GM18507 (cell line): ENCODE measurements around the gene POT1.
"Not testable (repeated sequence)": the region's sequence is repeated elsewhere in the genome, so short reads cannot be mapped to it uniquely, and the experiment has no call there.

Experiments
- DNase-seq: peaks from one replicate; pipeline ENCODE4 v3.0.0; 2011; ENCODE audit warnings: low read depth; ENCODE audit not compliant: insufficient read length; ENCODE audit errors: extremely low spot score
- FAIRE-seq: peaks from 2 replicates; lab custom pipeline; 2011; peaks lifted over from hg19 to GRCh38; lab: Jason Lieb, UNC

POT1 gene, protein sequence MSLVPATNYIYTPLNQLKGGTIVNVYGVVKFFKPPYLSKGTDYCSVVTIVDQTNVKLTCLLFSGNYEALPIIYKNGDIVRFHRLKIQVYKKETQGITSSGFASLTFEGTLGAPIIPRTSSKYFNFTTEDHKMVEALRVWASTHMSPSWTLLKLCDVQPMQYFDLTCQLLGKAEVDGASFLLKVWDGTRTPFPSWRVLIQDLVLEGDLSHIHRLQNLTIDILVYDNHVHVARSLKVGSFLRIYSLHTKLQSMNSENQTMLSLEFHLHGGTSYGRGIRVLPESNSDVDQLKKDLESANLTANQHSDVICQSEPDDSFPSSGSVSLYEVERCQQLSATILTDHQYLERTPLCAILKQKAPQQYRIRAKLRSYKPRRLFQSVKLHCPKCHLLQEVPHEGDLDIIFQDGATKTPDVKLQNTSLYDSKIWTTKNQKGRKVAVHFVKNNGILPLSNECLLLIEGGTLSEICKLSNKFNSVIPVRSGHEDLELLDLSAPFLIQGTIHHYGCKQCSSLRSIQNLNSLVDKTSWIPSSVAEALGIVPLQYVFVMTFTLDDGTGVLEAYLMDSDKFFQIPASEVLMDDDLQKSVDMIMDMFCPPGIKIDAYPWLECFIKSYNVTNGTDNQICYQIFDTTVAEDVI

DNA sequence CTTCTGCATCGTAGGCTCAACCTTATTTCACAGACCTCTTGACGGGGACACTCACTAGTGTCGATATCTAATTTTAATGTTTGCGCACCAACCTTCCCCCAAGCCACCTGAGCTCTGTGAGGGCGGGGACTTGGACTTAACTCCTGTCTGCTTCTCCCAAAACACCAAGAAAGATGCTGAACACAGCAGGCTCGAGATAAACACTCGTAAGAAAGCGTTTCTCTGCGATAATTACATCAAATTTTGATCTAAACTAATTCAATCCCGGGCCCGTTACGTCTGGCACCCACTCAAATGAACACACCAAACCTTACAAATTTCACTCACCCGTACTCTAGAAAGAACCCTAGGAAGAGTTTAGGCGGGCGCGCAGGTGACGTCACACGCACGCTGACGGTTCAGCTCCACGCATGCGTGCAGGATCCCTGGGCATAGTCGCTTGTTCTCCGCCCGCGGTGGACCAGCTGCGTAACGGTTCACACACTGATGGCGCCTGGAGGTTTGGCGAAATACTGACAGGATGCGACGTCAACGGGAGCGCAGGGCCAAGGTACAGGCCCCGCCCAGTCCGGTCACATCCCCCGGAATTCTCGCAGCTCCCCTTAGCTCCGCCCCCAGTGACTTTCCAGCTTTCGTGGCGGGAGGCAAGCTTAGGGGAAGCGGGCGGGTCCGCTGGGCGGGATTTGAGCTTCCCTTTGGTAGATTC, at the start of gene POT1:
TSS of gene POT1 (minus strand) at position 359 of the 706 bp plus-strand sequence. CDS start 32,652 bp downstream, outside the sequence.
- DNase-seq (peak; percentile 88), FAIRE-seq (peak; percentile 100)

DNA sequence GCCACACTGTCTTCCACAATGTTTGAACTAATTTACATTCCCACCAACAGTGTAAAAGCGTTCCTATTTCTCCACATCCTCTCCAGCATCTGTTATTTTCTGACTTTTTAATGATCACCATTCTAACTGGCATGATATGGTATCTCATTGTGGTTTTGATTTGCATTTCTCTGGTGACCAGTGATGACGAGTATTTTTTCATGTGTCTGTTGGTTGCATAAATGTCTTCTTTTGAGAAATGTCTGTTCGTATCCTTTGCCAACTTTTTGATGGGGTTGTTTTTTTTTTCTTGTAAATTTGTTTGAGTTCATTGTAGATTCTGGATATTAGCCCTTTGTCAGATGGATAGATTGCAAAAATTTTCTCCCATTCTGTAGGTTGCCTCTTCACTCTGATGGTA, 45.5 kb upstream of the POT1 start:
- not testable (repeated sequence) for FAIRE-seq, DNase-seq

DNA sequence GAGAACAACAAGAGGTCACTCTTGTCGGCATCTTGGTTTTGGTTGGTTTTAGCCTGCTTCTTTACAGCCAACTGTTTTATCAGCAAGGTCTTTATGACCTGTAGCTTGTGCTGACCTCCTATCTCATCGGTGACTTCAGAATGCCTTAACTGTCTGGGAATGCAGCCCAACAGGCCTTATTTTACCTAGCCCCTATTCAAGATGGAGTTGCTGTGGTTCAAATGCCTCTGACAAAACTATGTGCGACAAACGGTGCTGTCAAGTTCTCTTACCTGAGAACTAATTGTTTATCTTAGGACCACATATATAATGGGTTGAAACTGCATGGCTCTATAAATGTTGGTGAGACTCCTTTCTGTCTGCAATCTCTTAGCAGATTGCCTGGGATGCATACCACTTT, 35.9 kb upstream of the POT1 start:
- FAIRE-seq = no peak

DNA sequence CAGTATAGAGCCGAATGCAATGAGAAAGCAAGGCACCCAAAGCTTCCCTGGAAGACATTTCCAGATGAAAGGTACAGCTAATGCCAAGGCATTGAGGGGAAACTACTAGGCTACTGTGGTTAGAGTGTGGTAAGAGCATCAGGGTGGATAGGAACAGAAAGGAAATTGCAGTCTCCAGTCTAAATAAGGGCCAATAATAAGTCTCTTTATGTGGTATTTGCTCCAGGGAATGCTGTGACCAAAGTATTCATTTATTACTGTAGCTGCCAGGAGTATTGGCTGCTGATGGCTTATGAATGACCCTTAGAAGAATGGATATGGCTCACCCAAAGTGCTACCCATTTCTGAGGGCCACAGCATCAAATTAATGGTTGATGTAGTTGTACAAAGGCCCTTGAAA, 30.1 kb upstream of the POT1 start:
- no peak for FAIRE-seq
- no peak for DNase-seq

More for the DNA sequence above, 35.9 kb upstream of the POT1 start:
- no peak for DNase-seq

DNA sequence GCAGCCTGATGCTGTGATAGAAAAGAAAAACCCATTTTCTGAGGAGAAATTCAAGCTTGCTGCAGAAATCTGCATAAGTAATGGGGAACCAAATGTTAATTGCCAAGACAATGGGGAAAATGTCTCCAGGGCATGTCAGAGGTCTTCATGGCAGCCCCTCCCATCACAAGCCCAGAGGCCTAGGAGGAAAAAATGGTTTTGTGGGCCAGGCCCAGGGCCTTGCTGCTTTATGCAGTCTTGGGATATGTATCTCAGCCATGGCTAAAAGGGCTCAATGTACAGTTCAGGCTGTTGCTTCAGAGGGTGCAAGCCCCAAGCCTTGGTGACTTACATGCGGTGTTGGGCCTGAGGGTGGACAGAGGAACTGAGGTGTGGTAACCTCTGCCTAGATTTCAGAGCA, 28.3 kb upstream of the POT1 start:
- FAIRE-seq, DNase-seq: not testable (repeated sequence)

DNA sequence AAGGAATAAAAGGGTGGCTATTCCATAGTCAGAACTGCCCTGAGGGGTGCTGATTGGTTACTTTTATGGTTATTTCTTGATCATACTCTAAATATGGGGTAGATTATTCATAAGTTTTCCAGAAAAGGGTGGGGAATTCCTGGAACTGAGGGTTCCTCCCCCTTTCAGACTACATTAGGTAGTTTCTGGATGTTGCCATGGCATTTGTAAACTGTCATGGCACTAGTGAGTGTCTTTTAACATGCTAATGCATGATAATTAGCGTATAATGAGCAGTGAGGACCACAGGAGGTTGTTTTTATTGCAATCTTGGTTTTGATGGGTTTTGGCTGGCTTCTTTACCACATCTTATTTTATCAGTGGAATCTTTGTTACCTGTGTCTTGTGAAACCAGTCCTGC, 26.5 kb upstream of the POT1 start:
- no peak for DNase-seq
- no peak for FAIRE-seq

GRCh38 chr7:124954790-124955189, 25.2 kb upstream of the POT1 start:
- no peak for FAIRE-seq

DNA sequence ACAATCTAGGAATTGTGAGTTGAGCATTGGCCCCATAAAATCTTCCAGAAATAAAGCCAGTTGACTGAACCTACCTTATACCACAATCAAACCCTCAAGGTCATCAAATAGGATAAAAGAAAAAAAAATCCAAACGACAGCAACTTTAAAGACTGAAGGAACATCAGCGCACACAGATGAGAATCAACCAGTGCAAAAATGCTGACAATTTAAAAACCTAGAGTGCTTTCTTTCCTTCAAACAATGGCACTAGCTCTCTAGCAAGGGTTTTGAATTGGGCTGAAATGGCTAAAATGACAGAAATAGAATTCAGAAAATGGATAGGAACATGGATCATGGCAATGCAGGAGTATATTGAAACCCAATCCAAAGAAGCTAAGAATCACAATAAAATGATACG, 16.1 kb upstream of the POT1 start:
- DNase-seq (no peak), FAIRE-seq (no peak)

More at GRCh38 chr7:124954790-124955189, 25.2 kb upstream of the POT1 start:
- no peak for DNase-seq

- no peak for FAIRE-seq
These were observed 13.8 kb upstream of the POT1 start for GRCh38 chr7:124943472-124943871.

DNA sequence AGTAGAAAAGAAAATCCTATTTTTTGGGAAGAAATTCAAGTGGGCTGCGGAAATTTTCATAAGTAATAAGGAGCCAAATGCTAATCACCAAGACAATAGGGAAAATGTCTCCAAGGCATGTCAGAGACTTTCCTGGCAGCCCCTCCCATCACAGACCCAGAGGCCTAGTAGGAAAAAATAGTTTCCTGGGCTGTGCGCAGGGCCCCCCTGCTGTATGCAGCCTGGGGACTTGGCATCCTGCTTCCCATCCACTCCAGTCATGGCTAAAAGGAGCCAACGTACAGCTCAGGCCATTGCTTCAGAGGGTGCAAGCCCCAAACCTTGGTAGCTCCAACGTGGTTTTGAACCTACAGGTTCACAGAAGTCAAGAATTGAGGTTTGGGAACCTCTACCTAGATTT, 12.8 kb upstream of the POT1 start:
- FAIRE-seq (no peak), DNase-seq (no peak)

More at GRCh38 chr7:124943472-124943871, 13.8 kb upstream of the POT1 start:
- DNase-seq = no peak

DNA sequence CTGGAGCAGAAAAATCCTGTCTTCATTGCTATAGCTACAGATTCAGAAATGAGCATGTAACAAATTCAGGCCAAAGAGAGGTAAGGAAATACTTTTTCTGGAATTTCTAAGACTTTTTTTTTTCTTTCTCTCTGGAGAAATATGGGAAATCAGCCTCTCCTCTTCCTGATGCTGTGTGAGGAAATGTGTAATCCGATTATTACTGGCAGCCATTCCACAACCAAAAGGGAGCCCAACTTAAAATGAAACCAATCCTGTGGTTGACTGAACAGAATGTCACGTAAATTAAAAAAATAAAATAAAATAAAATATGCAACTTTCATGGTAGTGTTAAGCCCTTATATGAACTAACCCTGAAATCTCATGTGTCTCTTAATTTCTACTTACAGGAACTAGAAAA, 10.7 kb upstream of the POT1 start:
- FAIRE-seq (no peak), DNase-seq (no peak)

GRCh38 chr7:124938128-124938527, 8.5 kb upstream of the POT1 start:
- DNase-seq (no peak), FAIRE-seq (no peak)

- DNase-seq (no peak), FAIRE-seq (no peak)
These were observed 7.5 kb upstream of the POT1 start for GRCh38 chr7:124937076-124937475.

DNA sequence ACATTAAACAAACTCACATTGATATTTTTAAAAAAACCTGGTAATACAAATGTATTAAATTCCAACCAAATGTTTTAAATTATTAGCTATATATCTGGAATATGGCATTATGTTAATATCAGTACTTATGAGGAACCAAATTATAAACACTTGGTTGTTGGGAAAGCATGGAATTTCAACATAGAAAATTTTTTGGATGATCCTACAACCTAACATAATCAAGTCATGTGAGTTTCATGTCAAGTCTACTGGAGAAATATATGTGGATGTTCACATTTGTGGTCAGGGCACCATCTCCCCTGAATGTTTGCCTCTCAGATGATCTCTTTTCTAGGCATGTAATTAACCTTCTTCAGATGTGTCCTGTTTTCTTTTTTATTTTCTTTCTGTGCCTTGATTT, 5.2 kb upstream of the POT1 start:
- DNase-seq = no peak
- no peak for FAIRE-seq

GRCh38 chr7:124930655-124931597, 1.3 kb upstream of the POT1 start:
- DNase-seq (no peak), FAIRE-seq (no peak)

- FAIRE-seq (no peak), DNase-seq (no peak)
These were observed 573 bp upstream of the POT1 start for GRCh38 chr7:124930173-124930623.

DNA sequence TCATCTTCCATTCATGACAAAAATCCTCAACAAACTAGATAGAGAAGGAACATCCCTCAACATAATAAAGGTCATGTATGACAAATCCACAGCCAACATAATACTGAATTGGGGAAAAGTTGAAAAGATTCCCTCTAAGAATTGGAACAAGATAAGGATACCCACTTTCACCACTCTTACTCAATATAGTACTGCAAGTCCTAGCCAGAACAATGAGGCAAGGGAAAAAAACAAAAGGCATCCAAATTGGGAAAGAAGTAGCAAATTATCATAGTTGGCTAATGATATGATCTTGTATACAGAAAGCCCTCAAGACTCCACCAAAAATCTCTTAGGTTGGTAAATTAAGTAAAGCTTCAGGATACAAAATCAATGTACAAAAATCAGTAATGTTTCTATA, 4.7 kb downstream of the POT1 start:
- DNase-seq (no peak), FAIRE-seq (no peak)

GRCh38 chr7:124922200-124922599, 7.4 kb downstream of the POT1 start:
- no peak for DNase-seq

GRCh38 chr7:124919841-124920240, 9.8 kb downstream of the POT1 start:
- FAIRE-seq (no peak), DNase-seq (no peak)

More at GRCh38 chr7:124922200-124922599, 7.4 kb downstream of the POT1 start:
- no peak for FAIRE-seq
